Loucy (cell line): Measurements from ENCODE around the gene LRRC37B.
"Not testable (repeated sequence)": the region's sequence is repeated elsewhere in the genome, so short reads cannot be mapped to it uniquely, and the experiment has no call there.

Experiments used
- CTCF ChIP-seq: fragments of 200-600 bp; sonication (generic); conservative IDR thresholded peaks from 2 replicates; pipeline ENCODE4 v1.5.1; 2014; ENCODE audit warnings: mild to moderate bottlenecking, antibody characterized with exemption, low read length
- EZH2phosphoT487 ChIP-seq: fragments of 200-600 bp; IDR thresholded peaks from 2 replicates; pipeline ENCODE4 v1.6.1; 2018; ENCODE audit warnings: antibody characterized with exemption, mild to moderate bottlenecking, moderate library complexity, borderline replicate concordance

GRCh38 chr17:32064091-32064490 is 56.9 kb downstream of the LRRC37B start:
- not testable (repeated sequence) for TF ChIP-seq CTCF, EZH2phosphoT487
